Right cardiac atrium (tissue), 5 donors: Measurements from ENCODE around the gene PROSER2. TPM values are rescaled to one million over a fixed set of nuclear protein-coding genes. Genes with fewer than 3 reads are reported as not detected.

ENCODE experiments used
- ATAC-seq, 2 donors: fragments of 200-7000 bp; cut with Tn5 transposase; one replicate each; pipeline versions ENCODE4 v1.8.0 to v1.9.1; 2020; ENCODE audit warnings: moderate library complexity in 2 of 2, mild to moderate bottlenecking in 1 of 2
- DNase-seq, 3 donors: peaks; one replicate each; pipeline ENCODE4 v3.0.0-alpha.2; 2020
- H3K27ac ChIP-seq: one replicate; pipeline ENCODE4 v1.5.1; 2013; ENCODE audit warnings: mild to moderate bottlenecking, low read length, control low read depth, moderate library complexity
- H3K27me3 ChIP-seq: one replicate; pipeline ENCODE4 v1.6.1; 2013; ENCODE audit not compliant: control insufficient read depth, insufficient read depth
- H3K4me1 ChIP-seq: one replicate; pipeline ENCODE4 v1.6.1; 2013; ENCODE audit warnings: low read length; ENCODE audit not compliant: control insufficient read depth, insufficient read depth
- H3K4me3 ChIP-seq: one replicate; pipeline ENCODE4 v1.5.1; 2013; ENCODE audit warnings: low read length, control low read depth
- H3K9me3 ChIP-seq: one replicate; pipeline ENCODE4 v1.6.1; 2013; ENCODE audit warnings: low read length; ENCODE audit not compliant: control insufficient read depth
- WGBS: extraction: QIAGEN DNeasy Blood & Tissue Kit; methylation state at CpG from one replicate; pipeline ENCODE4 v1.1.7; 2013; 5-methylcytosine and 5-hydroxymethylcytosine counted together
- intact Hi-C, 4 donors: fragments of 100-400 bp; cut with DNase I; formaldehyde crosslinking; loops; one replicate each; pipeline versions ENCODE4 v1.11.0 to v1.14.0; 2022 to 2023
- polyA plus RNA-seq: library from polyadenylated mRNA; stranded (reverse); fragments of 200-250 nt; gene quantifications from one replicate; pipeline ENCODE4 v1.2.3, GENCODE V29; 2013
- total RNA-seq, 4 donors: library from RNA; stranded (reverse); fragmentation: NEBNext Ultra II Directional; extraction: Animal tissue kit (Norgen Biotek cat#: 25700); gene quantifications; one replicate each; pipeline ENCODE4 v1.2.1, GENCODE V29; 2021
- donor health status: healthy with polysubstance abuse.
- donor health status: DM: no; HTN: yes; CAD: no.
- donor health status: DM: no; HTN: no; CAD: no.
- donor health status: DM: no; HTN: yes; CAD: no; lungs with severe emphysema.
- donor health status: DM: yes; HTN: yes; CAD: no.

Gene PROSER2
- total and polyA plus RNA-seq, 5 donors: 0.72 to 2.2 (median 1.7) TPM

GRCh38 chr10:11854301-11854700, 31.1 kb downstream of the PROSER2 start:
- H3K4me1 ChIP-seq: no peaks in the 10 kb centered on the region
- ATAC-seq (no peak), DNase-seq (no peak)
- no peak overlapping the region for H3K4me3 ChIP-seq
- no peaks in the 10 kb centered on the region for H3K27me3 ChIP-seq
- no peak overlapping the region for H3K27ac ChIP-seq
- H3K9me3 ChIP-seq: no peaks in the 10 kb centered on the region
- intact Hi-C loops: no loop called here
- 96% methylated on average over 6 of the region's 6 CpGs for WGBS

- DNase-seq: no peak
- ATAC-seq: no peak
- no peaks in the 10 kb centered on the region for H3K27me3 ChIP-seq
- H3K9me3 ChIP-seq: no peaks in the 10 kb centered on the region
- no peaks in the 10 kb centered on the region for H3K4me1 ChIP-seq
- intact Hi-C loops: no loop called here
- WGBS: 89% methylated on average over 17 of the region's 17 CpGs
- no peak overlapping the region for H3K4me3 ChIP-seq
- no peak overlapping the region for H3K27ac ChIP-seq
Measured at GRCh38 chr10:11856089-11856488, 32.9 kb downstream of the PROSER2 start.

- H3K4me1 ChIP-seq: no peaks in the 10 kb centered on the region
- H3K9me3 ChIP-seq: no peaks in the 10 kb centered on the region
- H3K27me3 ChIP-seq: no peaks in the 10 kb centered on the region
- intact Hi-C loops: no loop called here
- H3K27ac ChIP-seq: no peak overlapping the region
- 86% methylated on average over 8 of the region's 8 CpGs for WGBS
- DNase-seq (no peak), ATAC-seq (no peak)
- no peak overlapping the region for H3K4me3 ChIP-seq
Measured at GRCh38 chr10:11856678-11857077, 33.5 kb downstream of the PROSER2 start.

DNA sequence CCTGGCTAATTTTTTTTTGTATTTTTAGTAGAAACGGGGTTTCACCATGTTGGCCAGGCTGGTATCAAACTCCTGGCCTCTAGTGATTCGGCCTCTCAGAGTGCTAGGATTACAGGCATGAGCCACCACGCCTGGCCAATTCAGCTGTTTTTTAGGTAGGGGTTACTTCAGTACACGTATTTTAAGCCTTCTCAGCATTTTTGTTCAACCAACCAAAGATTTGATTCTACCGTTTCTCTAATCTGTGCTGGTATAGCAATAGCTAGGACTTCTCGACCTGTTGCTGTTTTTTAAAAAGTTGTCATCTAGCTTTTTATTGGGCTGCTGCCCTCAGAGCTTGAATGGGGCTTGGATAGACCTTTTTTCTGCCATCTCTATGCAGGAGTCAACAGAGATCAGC, 34.9 kb downstream of the PROSER2 start:
- no peaks in the 10 kb centered on the region for H3K9me3 ChIP-seq
- no peak for DNase-seq
- no peak overlapping the region for H3K27ac ChIP-seq
- intact Hi-C loops: no loop called here
- no peaks in the 10 kb centered on the region for H3K4me1 ChIP-seq
- no peaks in the 10 kb centered on the region for H3K27me3 ChIP-seq
- ATAC-seq: no peak
- WGBS: 89% methylated on average over 6 of the region's 6 CpGs
- H3K4me3 ChIP-seq: no peak overlapping the region

GRCh38 chr10:11861341-11861740, 38.2 kb downstream of the PROSER2 start:
- Histone ChIP-seq H3K4me3 (no peak overlapping the region), H3K9me3 (no peaks in the 10 kb centered on the region), H3K27me3 (no peaks in the 10 kb centered on the region), H3K27ac (no peak overlapping the region), H3K4me1 (no peaks in the 10 kb centered on the region)
- no peak for ATAC-seq
- intact Hi-C loops: no loop called here
- no peak for DNase-seq
- 92% methylated on average over 11 of the region's 11 CpGs for WGBS

DNA sequence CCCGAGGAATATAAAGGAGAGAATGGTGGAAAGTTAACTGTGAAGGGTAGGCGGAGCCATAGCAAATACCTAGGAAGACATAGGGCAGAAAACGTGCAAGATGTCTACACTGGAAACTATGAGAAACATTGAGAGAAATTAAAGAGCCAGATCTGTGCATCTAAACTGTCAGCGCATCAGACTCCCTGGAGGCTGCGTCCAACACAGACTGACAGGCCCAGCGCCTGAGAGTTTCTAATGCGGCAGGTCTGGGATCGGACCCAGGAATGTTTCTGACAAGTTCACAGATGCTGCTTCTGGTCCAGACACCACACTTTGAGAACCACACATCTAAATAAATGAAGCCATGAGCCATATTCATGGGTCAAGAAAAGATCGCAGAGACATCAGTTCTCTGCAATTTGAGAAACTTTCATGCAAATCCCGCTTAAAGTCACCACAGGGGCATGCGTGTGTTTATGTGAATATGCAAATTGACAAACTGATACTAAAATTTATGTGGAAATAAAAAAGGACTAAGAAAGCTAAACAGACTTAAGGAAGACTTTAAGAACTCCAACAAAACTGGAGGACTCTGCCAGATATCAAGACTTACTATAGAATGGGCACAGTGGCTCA, 38.8 kb downstream of the PROSER2 start:
- Histone ChIP-seq H3K4me3 (no peak overlapping the region), H3K27ac (no peak overlapping the region), H3K4me1 (no peaks in the 10 kb centered on the region), H3K9me3 (no peaks in the 10 kb centered on the region), H3K27me3 (no peaks in the 10 kb centered on the region)
- ATAC-seq (no peak), DNase-seq (no peak)
- intact Hi-C loops: no loop called here
- WGBS: 92% methylated on average over 11 of the region's 11 CpGs

- no peak overlapping the region for H3K4me3 ChIP-seq
- no peaks in the 10 kb centered on the region for H3K9me3 ChIP-seq
- DNase-seq (no peak), ATAC-seq (no peak)
- WGBS: 81% methylated on average over 13 of the region's 13 CpGs
- no peaks in the 10 kb centered on the region for H3K4me1 ChIP-seq
- H3K27ac ChIP-seq: no peak overlapping the region
- intact Hi-C loops: no loop called here
- H3K27me3 ChIP-seq: no peaks in the 10 kb centered on the region
Measured at GRCh38 chr10:11863353-11864109, 40.4 kb downstream of the PROSER2 start.

GRCh38 chr10:11864727-11865126, 41.6 kb downstream of the PROSER2 start:
- Histone ChIP-seq H3K4me3 (no peak overlapping the region), H3K4me1 (no peaks in the 10 kb centered on the region), H3K27ac (no peak overlapping the region), H3K27me3 (no peaks in the 10 kb centered on the region), H3K9me3 (no peaks in the 10 kb centered on the region)
- intact Hi-C loops: no loop called here
- no peak for ATAC-seq
- 83% methylated on average over 6 of the region's 6 CpGs for WGBS
- DNase-seq: no peak

DNA sequence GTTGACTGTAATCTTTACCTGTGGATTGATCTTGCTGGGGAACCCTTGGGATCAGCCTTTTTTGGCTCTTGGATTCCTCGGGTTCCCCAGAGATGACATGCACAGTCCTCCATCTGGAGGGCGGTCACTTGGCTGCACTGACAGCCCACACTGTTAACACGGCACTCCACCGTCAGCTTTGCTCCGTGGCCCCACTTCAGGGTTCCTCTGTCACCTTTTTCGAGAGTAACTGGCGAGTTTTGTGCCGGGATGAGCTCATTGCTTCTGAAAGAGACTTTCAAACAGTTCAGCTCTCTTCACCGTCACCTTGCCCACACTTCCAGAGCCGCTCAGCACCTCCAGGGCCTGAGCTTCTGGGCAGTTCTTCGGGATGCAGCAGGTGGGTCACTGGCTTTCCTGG, 42.4 kb downstream of the PROSER2 start:
- H3K4me1 ChIP-seq: no peaks in the 10 kb centered on the region
- no peak overlapping the region for H3K4me3 ChIP-seq
- no peak overlapping the region for H3K27ac ChIP-seq
- 60% methylated on average over 11 of the region's 11 CpGs for WGBS
- H3K9me3 ChIP-seq: no peaks in the 10 kb centered on the region
- no peaks in the 10 kb centered on the region for H3K27me3 ChIP-seq
- intact Hi-C loops: no loop called here
- DNase-seq: no peak
- ATAC-seq: no peak

- WGBS: 94% methylated on average over 18 of the region's 18 CpGs
- H3K27ac ChIP-seq: no peak overlapping the region
- ATAC-seq: no peak
- intact Hi-C loops: no loop called here
- H3K27me3 ChIP-seq: no peaks in the 10 kb centered on the region
- H3K4me3 ChIP-seq: no peak overlapping the region
- no peak for DNase-seq
- H3K4me1 ChIP-seq: no peaks in the 10 kb centered on the region
- H3K9me3 ChIP-seq: no peaks in the 10 kb centered on the region
Measured at GRCh38 chr10:11866199-11866925, 43.2 kb downstream of the PROSER2 start.

DNA sequence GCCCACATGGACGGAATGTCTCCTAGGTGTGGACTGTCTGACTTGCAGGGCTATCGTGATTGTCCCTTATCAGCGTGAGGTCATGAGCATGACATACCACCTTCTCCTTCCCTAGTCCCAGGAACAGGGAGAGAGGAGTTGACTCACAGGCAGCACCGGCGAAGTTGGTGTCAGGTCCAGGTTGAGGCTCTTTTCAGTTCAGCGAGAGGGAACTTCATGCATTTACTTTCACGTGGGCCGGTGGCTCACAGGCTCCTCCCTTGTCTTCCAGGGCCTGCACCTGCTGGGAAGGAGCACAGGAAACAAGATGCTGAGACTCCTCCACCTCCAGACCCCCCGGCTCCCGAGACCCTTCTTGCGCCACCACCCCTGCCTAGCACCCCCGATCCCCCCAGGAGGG, 46.1 kb downstream of the PROSER2 start:
- intact Hi-C loops: no loop called here
- H3K27me3 ChIP-seq: no peaks in the 10 kb centered on the region
- ATAC-seq (no peak), DNase-seq (no peak)
- H3K4me1 ChIP-seq: no peaks in the 10 kb centered on the region
- H3K9me3 ChIP-seq: no peaks in the 10 kb centered on the region
- no peak overlapping the region for H3K4me3 ChIP-seq
- 81% methylated on average over 12 of the region's 12 CpGs for WGBS
- no peak overlapping the region for H3K27ac ChIP-seq
